GM10266 (cell line): ENCODE measurements around the gene CPEB2.

Source experiments
- DNase-seq: peaks from one replicate; pipeline ENCODE4 v3.0.0; 2012; ENCODE audit errors: extremely low spot score
- CTCF ChIP-seq: IDR thresholded peaks from 2 replicates; pipeline ENCODE4 v1.5.1; 2012; ENCODE audit warnings: mild to moderate bottlenecking, low read depth; ENCODE audit not compliant: control insufficient read depth, insufficient read depth; ENCODE audit errors: missing control alignments

Gene CPEB2

GRCh38 chr4:15117270-15117946 is 115.1 kb downstream of the CPEB2 start:
- no peak for TF ChIP-seq CTCF
- no peak for DNase-seq

- no peak for TF ChIP-seq CTCF
- no peak for DNase-seq
Observed at GRCh38 chr4:15118292-15118691, 116.0 kb downstream of the CPEB2 start.
